HEK293 (cell line): Measurements from ENCODE around the gene IDH3B.

ENCODE experiments used
- CTCF ChIA-PET: fragments of 350-600 bp; formaldehyde crosslinking; extraction: SDS; loops from one replicate; lab custom pipeline; 2021; ENCODE audit warnings: antibody characterized with exemption; lab: Yijun Ruan, JAX
- POLR2A ChIA-PET: fragments of 300-600 bp; formaldehyde crosslinking; extraction: SDS; loops from one replicate; lab custom pipeline; 2020; ENCODE audit warnings: antibody characterized with exemption, inconsistent platforms; lab: Yijun Ruan, JAX
- H3K27ac ChIP-seq: fragments of 200-500 bp; sonication (Bioruptor generic); 2 replicates; pipeline ENCODE4 v1.5.1; 2014; ENCODE audit warnings: low read depth, low read length, control low read depth, inconsistent platforms; ENCODE audit errors: extremely low read depth
- H3K36me3 ChIP-seq, 2 experiments: fragments of 200-500 bp in 1 of 2; sonication (Bioruptor generic) in 1 of 2; 1 replicate in 1 of 2; 2 replicates in 1 of 2; pipeline ENCODE4 v1.5.1; 2014 to 2017; ENCODE audit warnings: inconsistent platforms in 2 of 2, low read length in 2 of 2; ENCODE audit not compliant: control insufficient read depth in 2 of 2, insufficient read depth in 1 of 2
- H3K4me1 ChIP-seq: fragments of 200-500 bp; sonication (Bioruptor generic); 2 replicates; pipeline ENCODE4 v1.5.1; 2014; ENCODE audit warnings: mild to moderate bottlenecking, low read length, inconsistent platforms; ENCODE audit not compliant: control insufficient read depth, insufficient read depth
- H3K4me3 ChIP-seq: 2 replicates; pipeline ENCODE4 v1.5.1; 2011; ENCODE audit warnings: low read depth, mild to moderate bottlenecking, control low read depth, low read length, moderate library complexity
- H3K9me3 ChIP-seq: fragments of 200-500 bp; sonication (Bioruptor generic); 2 replicates; pipeline ENCODE4 v1.5.1; 2014; ENCODE audit warnings: low read depth, low read length, inconsistent platforms; ENCODE audit not compliant: control insufficient read depth, insufficient read depth
- INSM2 ChIP-seq: fragments of 450-650 bp; formaldehyde crosslinking; IDR thresholded peaks from 2 replicates; pipeline ENCODE4 v1.5.1; 2016; ENCODE audit warnings: missing biosample characterization, missing genetic modification characterization
- TRIM28 ChIP-seq: IDR thresholded peaks from 2 replicates; pipeline ENCODE4 v1.6.1; 2011; ENCODE audit warnings: low read length, control low read depth, borderline replicate concordance
- ZBTB17 ChIP-seq: fragments of 450-650 bp; formaldehyde crosslinking; IDR thresholded peaks from 2 replicates; pipeline ENCODE4 v1.5.1; 2016; ENCODE audit warnings: missing biosample characterization, missing genetic modification characterization
- ZIC2 ChIP-seq: fragments of 450-650 bp; formaldehyde crosslinking; IDR thresholded peaks from 2 replicates; pipeline ENCODE4 v1.5.1; 2016; ENCODE audit warnings: missing biosample characterization, missing genetic modification characterization
- ZNF280D ChIP-seq: fragments of 450-650 bp; formaldehyde crosslinking; IDR thresholded peaks from 2 replicates; pipeline ENCODE4 v1.5.1; 2016; ENCODE audit warnings: missing biosample characterization, missing genetic modification characterization
- ZNF394 ChIP-seq: fragments of 450-650 bp; formaldehyde crosslinking; IDR thresholded peaks from 2 replicates; pipeline ENCODE4 v1.5.1; 2016; ENCODE audit warnings: missing biosample characterization, missing genetic modification characterization, mild to moderate bottlenecking, moderate library complexity, borderline replicate concordance
- ZNF449 ChIP-seq: fragments of 450-650 bp; formaldehyde crosslinking; IDR thresholded peaks from 2 replicates; pipeline ENCODE4 v1.5.1; 2017; ENCODE audit warnings: missing biosample characterization, mild to moderate bottlenecking, missing genetic modification characterization, moderate library complexity
- ZNF600 ChIP-seq: fragments of 450-650 bp; formaldehyde crosslinking; IDR thresholded peaks from 2 replicates; pipeline ENCODE4 v1.5.1; 2016; ENCODE audit warnings: missing biosample characterization, missing genetic modification characterization
- TF ChIP-seq, protein P1 (sequence below): sonication (generic); formaldehyde crosslinking; IDR thresholded peaks from 2 replicates; pipeline ENCODE4 v1.8.1; 2022; ENCODE audit warnings: mild to moderate bottlenecking, moderate library complexity, missing genetic modification reagents
- TF ChIP-seq, protein P2 (sequence below): fragments of 450-650 bp; formaldehyde crosslinking; IDR thresholded peaks from 2 replicates; pipeline ENCODE4 v1.5.1; 2016; ENCODE audit warnings: missing biosample characterization, missing genetic modification characterization

Gene IDH3B

GRCh38 chr20:2657241-2657640 is 6.8 kb downstream of the IDH3B start:
- Histone ChIP-seq H3K4me3 (no peak overlapping the region), H3K36me3 (peaks cover 50 to 94% of the 10 kb centered on the region in 2 experiments)
- POLR2A ChIA-PET, result interaction anchor here (1.2 to 6.7 kb wide), 2 partner anchors 9 to 188 kb away, joined by 4 to 133 read pairs; partner anchors contain the start of gene IDH3B
- TF ChIP-seq TRIM28 (no peak), ZNF600 (tag by site-specific recombination) (peak; percentile 52; the same call in 1 of the 2 replicates), ZIC2 (0 out of 2 replicates have a peak, but pooled peaks have one; percentile 12), ZBTB17 (0 out of 2 replicates have a peak, but pooled peaks have one; percentile 14), INSM2 (no peak)
- TF ChIP-seq, all 188 proteins: peak for 3
- Histone ChIP-seq H3K4me1 (no peaks in the 10 kb centered on the region), H3K9me3 (no peaks in the 10 kb centered on the region), H3K27ac (0 out of 2 replicates have a peak overlapping the region, but pooled peaks have one; percentile 11)
- CTCF ChIA-PET, result no interaction called here

- Histone ChIP-seq H3K27ac (peak overlapping the region; percentile 11; the same call in 1 of the 2 replicates), H3K4me1 (peaks cover under 1% of the 10 kb centered on the region; the same call in 1 of the 2 replicates), H3K4me3 (no peak overlapping the region), H3K9me3 (no peaks in the 10 kb centered on the region)
- ChIA-PET CTCF (interaction anchor here (0.5 to 0.8 kb wide), 4 partner anchors 60 to 585 kb away, joined by 3 to 4 read pairs (median 3); no protein-coding TSS in a partner anchor), POLR2A (interaction anchor here (1.2 to 6.7 kb wide), 2 partner anchors 10 to 187 kb away, joined by 4 to 133 read pairs; partner anchors contain the start of gene IDH3B)
- peak; percentile 80; the same call in 1 of the 2 replicates for TF ChIP-seq ZNF449 (tag by site-specific recombination)
- TF ChIP-seq, protein P1, sequence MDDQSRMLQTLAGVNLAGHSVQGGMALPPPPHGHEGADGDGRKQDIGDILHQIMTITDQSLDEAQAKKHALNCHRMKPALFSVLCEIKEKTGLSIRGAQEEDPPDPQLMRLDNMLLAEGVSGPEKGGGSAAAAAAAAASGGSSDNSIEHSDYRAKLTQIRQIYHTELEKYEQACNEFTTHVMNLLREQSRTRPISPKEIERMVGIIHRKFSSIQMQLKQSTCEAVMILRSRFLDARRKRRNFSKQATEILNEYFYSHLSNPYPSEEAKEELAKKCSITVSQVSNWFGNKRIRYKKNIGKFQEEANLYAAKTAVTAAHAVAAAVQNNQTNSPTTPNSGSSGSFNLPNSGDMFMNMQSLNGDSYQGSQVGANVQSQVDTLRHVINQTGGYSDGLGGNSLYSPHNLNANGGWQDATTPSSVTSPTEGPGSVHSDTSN (CRISPR knock-in tag), result no peak
- TF ChIP-seq, all 188 proteins: peak for 1
- peaks cover 45 to 88% of the 10 kb centered on the region in 2 experiments for H3K36me3 ChIP-seq
Measured at GRCh38 chr20:2656471-2657117, 7.4 kb downstream of the IDH3B start.

- no peak overlapping the region for H3K4me3 ChIP-seq
- ChIA-PET POLR2A (interaction anchor here (1.5 to 6.7 kb wide), 2 partner anchors 11 to 53 kb away, joined by 4 to 133 read pairs; partner anchors contain the start of gene IDH3B), CTCF (interaction anchor here (1.1 to 16.0 kb wide), 3 partner anchors 11 to 134 kb away, joined by 3 to 166 read pairs (median 7); no protein-coding TSS in a partner anchor)
- H3K27ac ChIP-seq, result 0 out of 2 replicates have a peak overlapping the region, but pooled peaks have one; percentile 11
- peaks cover 42 to 77% of the 10 kb centered on the region in 2 experiments for H3K36me3 ChIP-seq
- no peaks in the 10 kb centered on the region for H3K9me3 ChIP-seq
- peaks cover 7% of the 10 kb centered on the region for H3K4me1 ChIP-seq
- TF ChIP-seq, protein P2, sequence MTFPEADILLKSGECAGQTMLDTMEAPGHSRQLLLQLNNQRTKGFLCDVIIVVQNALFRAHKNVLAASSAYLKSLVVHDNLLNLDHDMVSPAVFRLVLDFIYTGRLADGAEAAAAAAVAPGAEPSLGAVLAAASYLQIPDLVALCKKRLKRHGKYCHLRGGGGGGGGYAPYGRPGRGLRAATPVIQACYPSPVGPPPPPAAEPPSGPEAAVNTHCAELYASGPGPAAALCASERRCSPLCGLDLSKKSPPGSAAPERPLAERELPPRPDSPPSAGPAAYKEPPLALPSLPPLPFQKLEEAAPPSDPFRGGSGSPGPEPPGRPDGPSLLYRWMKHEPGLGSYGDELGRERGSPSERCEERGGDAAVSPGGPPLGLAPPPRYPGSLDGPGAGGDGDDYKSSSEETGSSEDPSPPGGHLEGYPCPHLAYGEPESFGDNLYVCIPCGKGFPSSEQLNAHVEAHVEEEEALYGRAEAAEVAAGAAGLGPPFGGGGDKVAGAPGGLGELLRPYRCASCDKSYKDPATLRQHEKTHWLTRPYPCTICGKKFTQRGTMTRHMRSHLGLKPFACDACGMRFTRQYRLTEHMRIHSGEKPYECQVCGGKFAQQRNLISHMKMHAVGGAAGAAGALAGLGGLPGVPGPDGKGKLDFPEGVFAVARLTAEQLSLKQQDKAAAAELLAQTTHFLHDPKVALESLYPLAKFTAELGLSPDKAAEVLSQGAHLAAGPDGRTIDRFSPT (tag by site-specific recombination), result peak; percentile 56; the same call in 1 of the 2 replicates
- peak; percentile 70; the same call in 1 of the 2 replicates for TF ChIP-seq ZNF394
- no peak for TF ChIP-seq ZNF280D (tag by site-specific recombination)
Measured at GRCh38 chr20:2655331-2656116, 8.5 kb downstream of the IDH3B start.
